ENCODE data around the gene ACTN4.

DNA sequence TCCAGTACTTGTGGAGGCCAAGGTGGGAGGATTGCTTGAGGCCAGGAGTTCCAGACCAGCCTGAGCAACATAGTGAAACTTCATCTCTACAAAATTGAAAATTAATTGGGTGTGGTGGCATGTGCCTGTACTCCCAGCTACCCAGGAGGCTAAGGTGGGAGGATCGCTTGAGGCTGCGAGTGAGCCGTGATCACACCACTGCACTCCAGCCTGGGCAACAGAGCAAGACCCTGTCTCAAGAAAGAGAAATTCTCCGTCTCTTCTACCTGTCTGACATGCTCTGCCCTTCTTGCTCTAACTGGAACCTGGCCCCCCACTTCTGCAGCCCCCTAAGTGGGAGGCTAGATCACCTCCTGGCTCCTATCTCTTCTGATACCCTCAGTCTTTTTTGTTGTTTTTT is 21.0 kb upstream of the ACTN4 start:
- TF ChIP-seq POLR2AphosphoS5 (IDR thresholded peaks at IDR 0.05; ENCODE audit: borderline replicate concordance, low read depth, low read length) = no peak
- TF ChIP-seq EZH2 (IDR thresholded peaks at IDR 0.05) = no peak
- no peak for TF ChIP-seq FOXP2 (optimal IDR thresholded peaks at IDR 0.05; ENCODE audit: control extremely low read depth, extremely low read length, insufficient read depth)

All from SK-N-MC (cell line).